Skeletal muscle tissue (tissue), 4 donors: ENCODE data around the gene CAMK2G. TPM values are rescaled to one million over a fixed set of nuclear protein-coding genes. Genes with fewer than 3 reads are reported as not detected.
"Not testable (repeated sequence)": the region's sequence is repeated elsewhere in the genome, so short reads cannot be mapped to it uniquely, and the experiment has no call there.

Source experiments
- H3K27ac ChIP-seq: one replicate; pipeline ENCODE4 v1.7.0; 2013; ENCODE audit warnings: mild to moderate bottlenecking, low read depth, low read length, inconsistent platforms
- H3K27me3 ChIP-seq, 3 donors: one replicate each; pipeline ENCODE4 v1.7.0; 2013; ENCODE audit warnings: low read length in 3 of 3; ENCODE audit not compliant: control insufficient read depth in 3 of 3, insufficient read depth in 3 of 3
- H3K36me3 ChIP-seq, 3 donors: one replicate each; pipeline ENCODE4 v1.7.0; 2013; ENCODE audit warnings: low read length in 3 of 3; ENCODE audit not compliant: control insufficient read depth in 3 of 3, insufficient read depth in 3 of 3
- H3K4me1 ChIP-seq, 3 donors: one replicate each; pipeline ENCODE4 v1.7.0; 2013; ENCODE audit warnings: low read length in 3 of 3, mild to moderate bottlenecking in 3 of 3; ENCODE audit not compliant: control insufficient read depth in 3 of 3, insufficient read depth in 3 of 3
- H3K4me3 ChIP-seq, 3 donors: one replicate each; pipeline ENCODE4 v1.7.0; 2013; ENCODE audit warnings: low read length in 3 of 3
- H3K9ac ChIP-seq, 3 donors: one replicate each; pipeline ENCODE4 v1.7.0; 2013; ENCODE audit warnings: low read length in 3 of 3, mild to moderate bottlenecking in 3 of 3, moderate library complexity in 2 of 3, low read depth in 1 of 3
- H3K9me3 ChIP-seq, 3 donors: one replicate each; pipeline ENCODE4 v1.7.0; 2013; ENCODE audit warnings: low read length in 3 of 3; ENCODE audit not compliant: control insufficient read depth in 3 of 3
- total RNA-seq: library from RNA; depleted of rRNA; stranded (reverse); fragments of >200 nt; gene quantifications from one replicate; pipeline ENCODE4 v1.2.3, GENCODE V29; 2014
- donor health status: Osteomylitis.

CAMK2G gene
- total RNA-seq, 1 donor from 2014 or later: 16.2 TPM

- Histone ChIP-seq H3K9ac (no peak overlapping the region), H3K36me3 (peaks cover 53 to 58% (median 56%) of the 10 kb centered on the region in 3 donors), H3K27me3 (no peaks in the 10 kb centered on the region), H3K4me1 (no peaks in the 10 kb centered on the region), H3K9me3 (no peaks in the 10 kb centered on the region), H3K4me3 (no peak overlapping the region), H3K27ac (no peak overlapping the region)
These were observed 37.3 kb downstream of the CAMK2G start for GRCh38 chr10:73837072-73837471.

GRCh38 chr10:73836427-73836980 is 37.9 kb downstream of the CAMK2G start:
- Histone ChIP-seq H3K4me3 (no peak overlapping the region), H3K36me3 (peaks cover 47 to 54% (median 50%) of the 10 kb centered on the region in 3 donors), H3K9me3 (no peaks in the 10 kb centered on the region)

GRCh38 chr10:73829090-73829489 is 45.3 kb downstream of the CAMK2G start:
- H3K4me1 ChIP-seq, H3K9ac ChIP-seq: not testable (repeated sequence)
- H3K36me3 ChIP-seq: peaks cover 30 to 40% (median 32%) of the 10 kb centered on the region in 3 donors

More at GRCh38 chr10:73836427-73836980, 37.9 kb downstream of the CAMK2G start:
- H3K27me3 ChIP-seq: no peaks in the 10 kb centered on the region
- no peak overlapping the region for H3K9ac ChIP-seq
- no peaks in the 10 kb centered on the region for H3K4me1 ChIP-seq
- no peak overlapping the region for H3K27ac ChIP-seq

GRCh38 chr10:73828161-73828560 is 46.2 kb downstream of the CAMK2G start:
- H3K4me1 ChIP-seq: no peaks in the 10 kb centered on the region
- H3K27ac ChIP-seq: no peak overlapping the region
- peaks cover 37 to 49% (median 39%) of the 10 kb centered on the region in 3 donors for H3K36me3 ChIP-seq
- no peak overlapping the region for H3K4me3 ChIP-seq
- no peaks in the 10 kb centered on the region for H3K27me3 ChIP-seq
- no peak overlapping the region for H3K9ac ChIP-seq
- no peaks in the 10 kb centered on the region for H3K9me3 ChIP-seq

More at GRCh38 chr10:73829090-73829489, 45.3 kb downstream of the CAMK2G start:
- not testable (repeated sequence) for H3K4me3 ChIP-seq, H3K27me3 ChIP-seq, H3K27ac ChIP-seq, H3K9me3 ChIP-seq

GRCh38 chr10:73827346-73828089 is 46.8 kb downstream of the CAMK2G start:
- Histone ChIP-seq H3K27me3 (no peaks in the 10 kb centered on the region), H3K9me3 (no peaks in the 10 kb centered on the region), H3K9ac (no peak overlapping the region), H3K4me3 (no peak overlapping the region), H3K27ac (no peak overlapping the region), H3K4me1 (no peaks in the 10 kb centered on the region), H3K36me3 (peaks cover 37 to 50% (median 39%) of the 10 kb centered on the region in 3 donors)

- no peak overlapping the region for H3K9ac ChIP-seq
- H3K4me3 ChIP-seq: no peak overlapping the region
- H3K4me1 ChIP-seq: peaks cover 8 to 10% (median 9%) of the 10 kb centered on the region in 3 donors
- no peak overlapping the region for H3K27ac ChIP-seq
- H3K27me3 ChIP-seq: no peaks in the 10 kb centered on the region
- no peaks in the 10 kb centered on the region for H3K9me3 ChIP-seq
- H3K36me3 ChIP-seq: peaks cover 48 to 61% (median 50%) of the 10 kb centered on the region in 3 donors
These were observed 50.1 kb downstream of the CAMK2G start for GRCh38 chr10:73824146-73824725.

GRCh38 chr10:73823391-73823790 is 51.0 kb downstream of the CAMK2G start:
- Histone ChIP-seq H3K27me3 (no peaks in the 10 kb centered on the region), H3K9me3 (no peaks in the 10 kb centered on the region), H3K27ac (no peak overlapping the region), H3K4me1 (peaks cover 12 to 14% (median 13%) of the 10 kb centered on the region in 3 donors), H3K4me3 (no peak overlapping the region), H3K36me3 (peaks cover 50 to 58% (median 51%) of the 10 kb centered on the region in 3 donors), H3K9ac (no peak overlapping the region)

DNA sequence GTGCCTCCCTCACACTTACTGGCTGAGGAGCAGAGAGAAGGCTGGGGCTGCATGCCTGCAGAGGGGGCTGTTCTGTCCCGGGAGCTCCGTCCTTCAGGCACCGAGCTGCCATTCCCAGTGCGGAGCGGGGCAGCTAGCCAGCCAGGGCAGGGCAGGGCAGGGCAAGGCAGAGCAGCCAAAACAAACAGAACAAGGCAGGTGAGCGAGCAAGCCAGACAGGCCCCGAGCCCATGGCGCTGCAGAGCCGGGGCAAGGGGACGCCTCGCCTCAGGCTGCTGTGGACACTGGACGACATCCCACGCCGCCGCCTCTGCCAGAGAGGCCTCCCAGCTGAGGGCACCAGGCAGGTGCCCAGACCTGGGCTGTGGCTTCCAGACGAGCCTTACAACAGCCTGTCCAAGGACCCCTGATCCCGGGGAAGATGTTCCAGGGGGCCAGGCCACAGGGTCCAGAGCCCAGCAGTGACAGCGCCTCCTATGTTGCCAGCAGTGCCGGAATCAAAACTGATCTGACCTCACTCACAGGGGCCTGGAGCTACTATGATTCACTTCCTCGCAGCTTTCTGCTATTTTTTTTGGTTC is 54.8 kb downstream of the CAMK2G start:
- Histone ChIP-seq H3K27ac (peak overlapping the region; percentile 20), H3K4me1 (peaks cover 19 to 27% (median 22%) of the 10 kb centered on the region in 3 donors), H3K27me3 (no peaks in the 10 kb centered on the region), H3K4me3 (no peak overlapping the region), H3K9me3 (no peaks in the 10 kb centered on the region), H3K9ac (peak overlapping the region; percentile 3 to 71 (median 65)), H3K36me3 (peaks cover 37 to 57% (median 50%) of the 10 kb centered on the region in 3 donors)

DNA sequence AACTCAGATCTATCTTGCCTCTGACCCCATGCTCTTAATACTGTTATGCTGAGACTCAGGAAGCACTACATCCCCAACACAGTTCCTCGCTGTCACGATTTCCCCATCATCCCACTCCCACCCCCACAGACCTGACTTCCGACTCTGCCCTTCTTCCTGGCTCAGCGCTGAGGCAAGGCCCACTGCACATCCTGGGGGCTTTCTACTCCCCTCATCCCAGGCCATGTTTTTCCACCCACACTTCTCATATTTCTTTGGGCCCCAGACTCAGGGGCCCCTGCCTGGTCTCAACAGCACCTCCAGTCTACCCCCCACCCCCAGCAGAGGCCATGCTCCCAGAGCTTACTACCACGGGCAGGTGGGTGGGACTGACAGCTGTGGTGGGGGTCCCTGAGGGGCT is 55.3 kb downstream of the CAMK2G start:
- Histone ChIP-seq H3K27ac (peak overlapping the region; percentile 20), H3K4me1 (peaks cover 19 to 27% (median 22%) of the 10 kb centered on the region in 3 donors), H3K36me3 (peaks cover 32 to 61% (median 50%) of the 10 kb centered on the region in 3 donors), H3K4me3 (no peak overlapping the region), H3K9me3 (no peaks in the 10 kb centered on the region), H3K9ac (peak overlapping the region in 1 of 3 donors; percentile 71), H3K27me3 (no peaks in the 10 kb centered on the region)
